HEK293T (cell line): Measurements from ENCODE around the gene SLC39A12.

Source experiments
- BHLHE40 ChIP-seq: fragments of 450-650 bp; IDR thresholded peaks from 2 replicates; pipeline ENCODE4 v1.6.1; 2016; ENCODE audit warnings: mild to moderate bottlenecking, moderate library complexity, borderline replicate concordance
- CTBP1 ChIP-seq: fragments of 450-650 bp; IDR thresholded peaks from 2 replicates; pipeline ENCODE4 v1.6.1; 2016; ENCODE audit warnings: borderline replicate concordance
- ELF4 ChIP-seq: fragments of 450-650 bp; IDR thresholded peaks from 2 replicates; pipeline ENCODE4 v1.6.1; 2017; ENCODE audit warnings: antibody characterized with exemption
- FOXM1 ChIP-seq: fragments of 450-650 bp; IDR thresholded peaks from 2 replicates; pipeline ENCODE4 v1.6.1; 2017; ENCODE audit warnings: mild to moderate bottlenecking, borderline replicate concordance
- L3MBTL2 ChIP-seq: fragments of 450-650 bp; conservative IDR thresholded peaks from 2 replicates; pipeline ENCODE4 v1.6.1; 2016; ENCODE audit warnings: mild to moderate bottlenecking
- NFRKB ChIP-seq: fragments of 450-650 bp; IDR thresholded peaks from 2 replicates; pipeline ENCODE4 v1.6.1; 2016; ENCODE audit warnings: mild to moderate bottlenecking, moderate library complexity
- SP1 ChIP-seq: fragments of 450-650 bp; IDR thresholded peaks from 2 replicates; pipeline ENCODE4 v1.6.1; 2017
- TARDBP ChIP-seq: fragments of 450-650 bp; IDR thresholded peaks from 2 replicates; pipeline ENCODE4 v1.6.1; 2016
- ZNF384 ChIP-seq: fragments of 450-650 bp; IDR thresholded peaks from 2 replicates; pipeline ENCODE4 v1.6.1; 2016
- TF ChIP-seq, protein P1 (sequence below): fragments of 450-650 bp; IDR thresholded peaks from 2 replicates; pipeline ENCODE4 v1.6.1; 2016

DNA sequence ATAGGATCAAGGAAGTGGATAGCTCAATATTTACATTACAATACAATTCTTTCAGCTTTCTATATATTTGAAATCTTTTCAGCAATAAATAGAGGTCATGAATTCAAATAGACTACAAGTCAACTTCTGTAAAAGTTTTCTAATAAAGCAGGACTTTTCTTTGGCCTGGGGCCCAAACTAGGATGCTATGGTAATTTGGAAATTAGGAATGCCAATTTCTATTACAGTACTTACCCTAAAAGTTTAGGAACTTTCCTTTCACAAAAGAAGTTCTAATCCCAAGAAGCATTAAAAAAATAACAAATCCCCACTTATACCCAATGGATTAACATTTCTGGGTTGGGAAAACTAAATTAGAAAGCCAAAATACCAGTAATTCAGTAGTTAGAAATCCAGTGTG is 40.5 kb downstream of the SLC39A12 start:
- no peak for TF ChIP-seq ZNF384
- TF ChIP-seq NFRKB: no peak
- TF ChIP-seq BHLHE40: no peak
- TF ChIP-seq, protein P1, sequence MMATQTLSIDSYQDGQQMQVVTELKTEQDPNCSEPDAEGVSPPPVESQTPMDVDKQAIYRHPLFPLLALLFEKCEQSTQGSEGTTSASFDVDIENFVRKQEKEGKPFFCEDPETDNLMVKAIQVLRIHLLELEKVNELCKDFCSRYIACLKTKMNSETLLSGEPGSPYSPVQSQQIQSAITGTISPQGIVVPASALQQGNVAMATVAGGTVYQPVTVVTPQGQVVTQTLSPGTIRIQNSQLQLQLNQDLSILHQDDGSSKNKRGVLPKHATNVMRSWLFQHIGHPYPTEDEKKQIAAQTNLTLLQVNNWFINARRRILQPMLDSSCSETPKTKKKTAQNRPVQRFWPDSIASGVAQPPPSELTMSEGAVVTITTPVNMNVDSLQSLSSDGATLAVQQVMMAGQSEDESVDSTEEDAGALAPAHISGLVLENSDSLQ: no peak
- TF ChIP-seq L3MBTL2: no peak
- no peak for TF ChIP-seq CTBP1
- no peak for TF ChIP-seq ELF4
- TF ChIP-seq FOXM1: no peak
- no peak for TF ChIP-seq SP1
- no peak for TF ChIP-seq TARDBP
